HepG2 (cell line): ENCODE data around the gene MBTD1. TPM values are rescaled to one million over a fixed set of nuclear protein-coding genes. Genes with fewer than 3 reads are reported as not detected.

ENCODE experiments used
- ARID2 ChIP-seq: sonication (generic); formaldehyde crosslinking; IDR thresholded peaks from 2 replicates; pipeline ENCODE4 v1.8.1; 2022; ENCODE audit warnings: mild to moderate bottlenecking, missing genetic modification reagents, borderline replicate concordance
- CHD4 ChIP-seq: fragments of 200-600 bp; sonication (generic); IDR thresholded peaks from 2 replicates; pipeline ENCODE4 v1.7.0; 2017; ENCODE audit warnings: mild to moderate bottlenecking, low read length, borderline replicate concordance
- CREB1 ChIP-seq, 2 experiments: fragments of 450-650 bp in 1 of 2; IDR thresholded peaks; 2 replicates each; pipeline ENCODE4 v1.6.1; 2016 to 2017; ENCODE audit warnings: control low read depth in 1 of 2, mild to moderate bottlenecking in 1 of 2, missing compliant biosample characterization in 1 of 2, missing genetic modification characterization in 1 of 2
- FOXP1 ChIP-seq, 2 experiments: fragments of 450-650 bp in 1 of 2; IDR thresholded peaks; 2 replicates each; pipeline ENCODE4 v1.6.1; 2017 to 2018; ENCODE audit warnings: antibody characterized with exemption in 1 of 2
- MBNL3 ChIP-seq: fragments of 250-450 bp; sonication (Bioruptor Pico); conservative IDR thresholded peaks from 2 replicates; pipeline ENCODE4 v1.8.0; 2022; ENCODE audit warnings: mild to moderate bottlenecking, inconsistent platforms
- MEIS1 ChIP-seq: sonication (generic); formaldehyde crosslinking; IDR thresholded peaks from 2 replicates; pipeline ENCODE4 v1.9.0; 2021; ENCODE audit warnings: mild to moderate bottlenecking, missing genetic modification reagents, moderate library complexity, borderline replicate concordance
- MXD1 ChIP-seq: sonication (generic); formaldehyde crosslinking; IDR thresholded peaks from 2 replicates; pipeline ENCODE4 v1.4.0; 2020; ENCODE audit warnings: mild to moderate bottlenecking, missing genetic modification reagents
- RFXANK ChIP-seq: IDR thresholded peaks from 2 replicates; pipeline ENCODE4 v1.6.1; 2016
- SATB2 ChIP-seq: sonication (generic); formaldehyde crosslinking; IDR thresholded peaks from 2 replicates; pipeline ENCODE4 v1.5.0; 2020; ENCODE audit warnings: missing genetic modification reagents
- ZFP36L2 ChIP-seq: sonication (generic); formaldehyde crosslinking; IDR thresholded peaks from 2 replicates; pipeline ENCODE4 v1.4.0; 2020; ENCODE audit warnings: missing genetic modification reagents
- ZNF232 ChIP-seq: sonication (generic); formaldehyde crosslinking; IDR thresholded peaks from 2 replicates; pipeline ENCODE4 v1.4.0; 2020; ENCODE audit warnings: missing genetic modification reagents, borderline replicate concordance
- ZNF24 ChIP-seq: fragments of 450-650 bp; IDR thresholded peaks from 2 replicates; pipeline ENCODE4 v1.6.1; 2017; ENCODE audit warnings: antibody characterized with exemption, mild to moderate bottlenecking
- ZNF296 ChIP-seq: sonication (generic); formaldehyde crosslinking; conservative IDR thresholded peaks from 2 replicates; pipeline ENCODE4 v1.5.0; 2020; ENCODE audit warnings: mild to moderate bottlenecking, missing genetic modification reagents
- ZNF574 ChIP-seq: sonication (generic); formaldehyde crosslinking; IDR thresholded peaks from 2 replicates; pipeline ENCODE4 v1.4.0; 2020; ENCODE audit warnings: missing genetic modification reagents
- polyA plus RNA-seq, 8 experiments: library from polyadenylated mRNA; depleted of rRNA in 3 of 8; stranded (reverse) in 7 of 8; unstranded in 1 of 8; fragments of >200 nt; fragmentation: Illumina TruSeq in 4 of 8; extraction: Trizol in 4 of 8; gene quantifications; 2 replicates each; pipeline versions ENCODE4 v1.2.1 to v1.2.3, GENCODE V29; 2011 to 2016; ENCODE audit warnings: low read depth in 4 of 8, missing spikeins in 1 of 8, mixed read lengths in 1 of 8; ENCODE audit not compliant: insufficient read depth in 1 of 8
- total RNA-seq, 5 experiments: library from RNA; depleted of rRNA; stranded (reverse); fragments of >200 nt; fragmentation: Illumina TruSeq; extraction: Trizol; gene quantifications; 2 replicates each; pipeline ENCODE4 v1.2.3, GENCODE V29; 2016; ENCODE audit warnings: low read depth in 1 of 5
- TF ChIP-seq, protein P1 (sequence below): sonication (generic); formaldehyde crosslinking; IDR thresholded peaks from 2 replicates; pipeline ENCODE4 v1.4.0; 2020; ENCODE audit warnings: missing genetic modification reagents, borderline replicate concordance
- TF ChIP-seq, protein P2 (sequence below): sonication (generic); formaldehyde crosslinking; IDR thresholded peaks from 2 replicates; pipeline ENCODE4 v1.5.0; 2020; ENCODE audit warnings: mild to moderate bottlenecking, missing genetic modification reagents

Gene MBTD1
- total and polyA plus RNA-seq, 2 of the 13 experiments (the other 11 are each of a cell fraction or from before 2014, with no cell fraction given) = 20.9 TPM

GRCh38 chr17:51260237-51261023, 581 bp upstream of the MBTD1 start, which contains the start of gene UTP18 (continued):
- TF ChIP-seq, protein P1, sequence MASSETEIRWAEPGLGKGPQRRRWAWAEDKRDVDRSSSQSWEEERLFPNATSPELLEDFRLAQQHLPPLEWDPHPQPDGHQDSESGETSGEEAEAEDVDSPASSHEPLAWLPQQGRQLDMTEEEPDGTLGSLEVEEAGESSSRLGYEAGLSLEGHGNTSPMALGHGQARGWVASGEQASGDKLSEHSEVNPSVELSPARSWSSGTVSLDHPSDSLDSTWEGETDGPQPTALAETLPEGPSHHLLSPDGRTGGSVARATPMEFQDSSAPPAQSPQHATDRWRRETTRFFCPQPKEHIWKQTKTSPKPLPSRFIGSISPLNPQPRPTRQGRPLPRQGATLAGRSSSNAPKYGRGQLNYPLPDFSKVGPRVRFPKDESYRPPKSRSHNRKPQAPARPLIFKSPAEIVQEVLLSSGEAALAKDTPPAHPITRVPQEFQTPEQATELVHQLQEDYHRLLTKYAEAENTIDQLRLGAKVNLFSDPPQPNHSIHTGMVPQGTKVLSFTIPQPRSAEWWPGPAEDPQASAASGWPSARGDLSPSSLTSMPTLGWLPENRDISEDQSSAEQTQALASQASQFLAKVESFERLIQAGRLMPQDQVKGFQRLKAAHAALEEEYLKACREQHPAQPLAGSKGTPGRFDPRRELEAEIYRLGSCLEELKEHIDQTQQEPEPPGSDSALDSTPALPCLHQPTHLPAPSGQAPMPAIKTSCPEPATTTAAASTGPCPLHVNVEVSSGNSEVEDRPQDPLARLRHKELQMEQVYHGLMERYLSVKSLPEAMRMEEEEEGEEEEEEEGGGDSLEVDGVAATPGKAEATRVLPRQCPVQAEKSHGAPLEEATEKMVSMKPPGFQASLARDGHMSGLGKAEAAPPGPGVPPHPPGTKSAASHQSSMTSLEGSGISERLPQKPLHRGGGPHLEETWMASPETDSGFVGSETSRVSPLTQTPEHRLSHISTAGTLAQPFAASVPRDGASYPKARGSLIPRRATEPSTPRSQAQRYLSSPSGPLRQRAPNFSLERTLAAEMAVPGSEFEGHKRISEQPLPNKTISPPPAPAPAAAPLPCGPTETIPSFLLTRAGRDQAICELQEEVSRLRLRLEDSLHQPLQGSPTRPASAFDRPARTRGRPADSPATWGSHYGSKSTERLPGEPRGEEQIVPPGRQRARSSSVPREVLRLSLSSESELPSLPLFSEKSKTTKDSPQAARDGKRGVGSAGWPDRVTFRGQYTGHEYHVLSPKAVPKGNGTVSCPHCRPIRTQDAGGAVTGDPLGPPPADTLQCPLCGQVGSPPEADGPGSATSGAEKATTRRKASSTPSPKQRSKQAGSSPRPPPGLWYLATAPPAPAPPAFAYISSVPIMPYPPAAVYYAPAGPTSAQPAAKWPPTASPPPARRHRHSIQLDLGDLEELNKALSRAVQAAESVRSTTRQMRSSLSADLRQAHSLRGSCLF (CRISPR knock-in tag) = peak; percentile 87; the same call in 1 of the 2 replicates
- TF ChIP-seq MXD1 = peak; percentile 98
- peak; percentile 90 for TF ChIP-seq MEIS1 (CRISPR knock-in tag)
- TF ChIP-seq SATB2 (CRISPR knock-in tag) = peak; percentile 91
- peak; percentile 81; the same call in 1 of the 2 replicates for TF ChIP-seq RFXANK (CRISPR knock-in tag)
- TF ChIP-seq ZFP36L2 = peak; percentile 22; the same call in 1 of the 2 replicates
- TF ChIP-seq CREB1 (IDR thresholded peaks at IDR 0.05) = peak; percentile 86
- TF ChIP-seq CREB1 (CRISPR knock-in tag; IDR thresholded peaks at IDR 0.05) = peak; percentile 95
- 0 out of 2 replicates have a peak, but pooled peaks have one; percentile 39 for TF ChIP-seq ZNF296 (CRISPR knock-in tag)
- 0 out of 2 replicates have a peak, but pooled peaks have one; percentile 54 for TF ChIP-seq MBNL3 (CRISPR knock-in tag)
- TF ChIP-seq CHD4 = no peak
- no peak for TF ChIP-seq FOXP1 (IDR thresholded peaks at IDR 0.05)
- 0 out of 2 replicates have a peak, but pooled peaks have one; percentile 5 for TF ChIP-seq FOXP1 (CRISPR knock-in tag; IDR thresholded peaks at IDR 0.05)
- peak; percentile 79 for TF ChIP-seq ZNF232
- TF ChIP-seq ZNF24 = peak; percentile 49; the same call in 1 of the 2 replicates
- TF ChIP-seq ARID2 (CRISPR knock-in tag) = peak; percentile 95; the same call in 1 of the 2 replicates
- peak; percentile 79 for TF ChIP-seq ZNF574 (CRISPR knock-in tag)
- TF ChIP-seq, protein P2, sequence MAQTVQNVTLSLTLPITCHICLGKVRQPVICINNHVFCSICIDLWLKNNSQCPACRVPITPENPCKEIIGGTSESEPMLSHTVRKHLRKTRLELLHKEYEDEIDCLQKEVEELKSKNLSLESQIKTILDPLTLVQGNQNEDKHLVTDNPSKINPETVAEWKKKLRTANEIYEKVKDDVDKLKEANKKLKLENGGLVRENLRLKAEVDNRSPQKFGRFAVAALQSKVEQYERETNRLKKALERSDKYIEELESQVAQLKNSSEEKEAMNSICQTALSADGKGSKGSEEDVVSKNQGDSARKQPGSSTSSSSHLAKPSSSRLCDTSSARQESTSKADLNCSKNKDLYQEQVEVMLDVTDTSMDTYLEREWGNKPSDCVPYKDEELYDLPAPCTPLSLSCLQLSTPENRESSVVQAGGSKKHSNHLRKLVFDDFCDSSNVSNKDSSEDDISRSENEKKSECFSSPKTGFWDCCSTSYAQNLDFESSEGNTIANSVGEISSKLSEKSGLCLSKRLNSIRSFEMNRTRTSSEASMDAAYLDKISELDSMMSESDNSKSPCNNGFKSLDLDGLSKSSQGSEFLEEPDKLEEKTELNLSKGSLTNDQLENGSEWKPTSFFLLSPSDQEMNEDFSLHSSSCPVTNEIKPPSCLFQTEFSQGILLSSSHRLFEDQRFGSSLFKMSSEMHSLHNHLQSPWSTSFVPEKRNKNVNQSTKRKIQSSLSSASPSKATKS (CRISPR knock-in tag) = peak; percentile 44; the same call in 1 of the 2 replicates
